KMS-11 (cell line): ENCODE measurements around the gene POLR3A.

Experiments
- H2AFZ ChIP-seq: fragments of 200-600 bp; sonication (generic); 2 replicates; pipeline ENCODE4 v1.6.1; 2016; ENCODE audit warnings: antibody characterized with exemption, mixed run types, low read depth
- H3K27ac ChIP-seq: fragments of 200-600 bp; sonication (generic); 2 replicates; pipeline ENCODE4 v1.6.1; 2016; ENCODE audit warnings: mild to moderate bottlenecking, mixed run types
- H3K27me3 ChIP-seq: fragments of 200-600 bp; sonication (generic); 2 replicates; pipeline ENCODE4 v1.6.1; 2017; ENCODE audit warnings: mild to moderate bottlenecking, low read depth, mixed run types, moderate library complexity; ENCODE audit not compliant: insufficient read depth
- H3K36me3 ChIP-seq: fragments of 200-600 bp; sonication (generic); 2 replicates; pipeline ENCODE4 v1.6.1; 2017; ENCODE audit warnings: mild to moderate bottlenecking, mixed run types; ENCODE audit not compliant: insufficient read depth
- H3K4me1 ChIP-seq: fragments of 200-600 bp; sonication (generic); 2 replicates; pipeline ENCODE4 v1.6.1; 2016; ENCODE audit warnings: mild to moderate bottlenecking, low read depth, mixed run types; ENCODE audit not compliant: poor library complexity, severe bottlenecking
- H3K4me2 ChIP-seq: fragments of 200-600 bp; sonication (generic); 2 replicates; pipeline ENCODE4 v1.7.0; 2016; ENCODE audit warnings: mild to moderate bottlenecking, mixed run types
- H3K4me3 ChIP-seq: fragments of 200-600 bp; sonication (generic); IDR thresholded peaks from 2 replicates; pipeline ENCODE4 v1.6.1; 2017; ENCODE audit warnings: low read depth, low read length, mixed read lengths; ENCODE audit not compliant: insufficient read depth
- H3K79me2 ChIP-seq: fragments of 200-600 bp; sonication (generic); 2 replicates; pipeline ENCODE4 v1.6.1; 2016; ENCODE audit warnings: low read depth, mixed run types; ENCODE audit not compliant: insufficient read depth
- H3K9ac ChIP-seq: fragments of 200-600 bp; sonication (generic); 2 replicates; pipeline ENCODE4 v1.6.1; 2016; ENCODE audit warnings: mild to moderate bottlenecking, mixed run types
- H4K20me1 ChIP-seq: fragments of 200-600 bp; sonication (generic); 2 replicates; pipeline ENCODE4 v1.6.1; 2016; ENCODE audit warnings: mild to moderate bottlenecking, mixed run types; ENCODE audit not compliant: insufficient read depth
- CTCF ChIP-seq: fragments of 200-600 bp; sonication (generic); conservative IDR thresholded peaks from 2 replicates; pipeline ENCODE4 v1.6.1; 2017; ENCODE audit warnings: low read depth, mild to moderate bottlenecking, antibody characterized with exemption, low read length, moderate library complexity, mixed read lengths

The POLR3A gene

GRCh38 chr10:77974396-77975074 is 54.8 kb downstream of the POLR3A start:
- Histone ChIP-seq H3K79me2 (no peaks in the 10 kb centered on the region), H3K4me2 (no peak overlapping the region), H2AFZ (no peak overlapping the region), H3K9ac (no peak overlapping the region), H3K4me3 (no peak overlapping the region), H4K20me1 (no peaks in the 10 kb centered on the region), H3K4me1 (peaks cover 7% of the 10 kb centered on the region), H3K36me3 (no peaks in the 10 kb centered on the region; the same call in 1 of the 2 replicates), H3K27ac (no peak overlapping the region), H3K27me3 (no peaks in the 10 kb centered on the region)
- TF ChIP-seq CTCF: no peak

- no peak overlapping the region for H3K9ac ChIP-seq
- no peak overlapping the region for H3K4me3 ChIP-seq
- H3K4me1 ChIP-seq: peaks cover 7% of the 10 kb centered on the region
- no peaks in the 10 kb centered on the region for H4K20me1 ChIP-seq
- H3K27me3 ChIP-seq: no peaks in the 10 kb centered on the region
- H3K79me2 ChIP-seq: no peaks in the 10 kb centered on the region
- H2AFZ ChIP-seq: no peak overlapping the region
- no peak overlapping the region for H3K4me2 ChIP-seq
- TF ChIP-seq CTCF: no peak
- H3K27ac ChIP-seq: no peak overlapping the region
- no peaks in the 10 kb centered on the region; the same call in 1 of the 2 replicates for H3K36me3 ChIP-seq
Measured at GRCh38 chr10:77973276-77973675, 56.0 kb downstream of the POLR3A start.

- Histone ChIP-seq H3K9ac (no peak overlapping the region), H2AFZ (no peak overlapping the region), H3K27ac (no peak overlapping the region), H3K36me3 (no peaks in the 10 kb centered on the region; the same call in 1 of the 2 replicates), H3K27me3 (no peaks in the 10 kb centered on the region), H3K4me3 (no peak overlapping the region), H3K79me2 (no peaks in the 10 kb centered on the region), H3K4me2 (no peak overlapping the region), H4K20me1 (no peaks in the 10 kb centered on the region), H3K4me1 (peaks cover 7% of the 10 kb centered on the region)
- TF ChIP-seq CTCF: no peak
Measured at GRCh38 chr10:77972148-77972547, 57.2 kb downstream of the POLR3A start.

GRCh38 chr10:77971804-77972144 is 57.5 kb downstream of the POLR3A start:
- Histone ChIP-seq H2AFZ (no peak overlapping the region), H3K27ac (no peak overlapping the region), H3K4me3 (no peak overlapping the region), H3K9ac (no peak overlapping the region), H3K4me2 (no peak overlapping the region), H3K36me3 (no peaks in the 10 kb centered on the region; the same call in 1 of the 2 replicates), H3K4me1 (peaks cover 7% of the 10 kb centered on the region), H3K79me2 (no peaks in the 10 kb centered on the region), H3K27me3 (no peaks in the 10 kb centered on the region), H4K20me1 (no peaks in the 10 kb centered on the region)
- TF ChIP-seq CTCF: no peak
